ENCODE results near the gene CCNL2. TPM values are rescaled to one million over a fixed set of nuclear protein-coding genes. Genes with fewer than 3 reads are reported as not detected.

CCNL2 gene
- total and polyA plus RNA-seq, 2 of the 13 experiments (the other 11 are each of a cell fraction or from before 2014, with no cell fraction given), result 105 to 340 TPM

DNA sequence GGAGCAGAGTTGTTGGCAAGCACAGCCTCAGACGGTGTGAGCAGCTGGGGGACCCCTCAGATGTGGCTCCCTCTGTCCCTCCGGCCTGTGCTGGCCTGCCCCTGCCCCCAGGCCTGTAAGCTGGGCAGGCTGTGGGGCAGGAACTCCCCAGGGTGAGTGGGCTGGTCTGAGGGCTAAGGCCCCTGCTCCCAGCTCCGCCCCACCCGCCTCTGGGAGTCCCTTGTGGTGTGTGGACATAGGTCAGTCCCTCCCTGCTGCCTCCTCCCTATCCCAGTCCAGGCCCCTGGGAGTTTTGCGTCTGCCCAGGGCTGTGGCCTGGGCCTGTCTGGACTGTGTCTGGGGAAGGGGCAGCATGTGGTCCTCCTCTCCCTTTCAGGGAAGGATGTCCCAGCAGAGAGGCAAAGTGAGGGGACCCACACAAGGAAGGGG is 32.7 kb upstream of the CCNL2 start (continued):
- TF ChIP-seq ASH2L (IDR thresholded peaks at IDR 0.05; ENCODE audit: insufficient read length, low read depth, low read length), result no peak
- TF ChIP-seq REPIN1 (CRISPR knock-in tag; IDR thresholded peaks at IDR 0.05; ENCODE audit: borderline replicate concordance, low read depth), result peak; percentile 42; the same call in 1 of the 2 replicates
- TF ChIP-seq MBNL3 (CRISPR knock-in tag; conservative IDR thresholded peaks at IDR 0.05), result no peak
- TF ChIP-seq ZNF484 (CRISPR knock-in tag; IDR thresholded peaks at IDR 0.05; ENCODE audit: borderline replicate concordance, low read depth), result no peak
- TF ChIP-seq KLF16 (CRISPR knock-in tag; IDR thresholded peaks at IDR 0.05), result peak in 1 of 2 experiments; percentile 83; a peak in 2 of 4 replicates
- TF ChIP-seq TAF15 (IDR thresholded peaks at IDR 0.05; ENCODE audit: low read depth, low read length, poor library complexity, severe bottlenecking), result peak; percentile 91
- TF ChIP-seq, protein P1, sequence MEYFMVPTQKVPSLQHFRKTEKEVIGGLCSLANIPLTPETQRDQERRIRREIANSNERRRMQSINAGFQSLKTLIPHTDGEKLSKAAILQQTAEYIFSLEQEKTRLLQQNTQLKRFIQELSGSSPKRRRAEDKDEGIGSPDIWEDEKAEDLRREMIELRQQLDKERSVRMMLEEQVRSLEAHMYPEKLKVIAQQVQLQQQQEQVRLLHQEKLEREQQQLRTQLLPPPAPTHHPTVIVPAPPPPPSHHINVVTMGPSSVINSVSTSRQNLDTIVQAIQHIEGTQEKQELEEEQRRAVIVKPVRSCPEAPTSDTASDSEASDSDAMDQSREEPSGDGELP (IDR thresholded peaks at IDR 0.05; ENCODE audit: borderline replicate concordance, low read depth), result peak; percentile 69; the same call in 1 of the 2 replicates
- 0 out of 2 replicates have a peak, but pooled peaks have one; percentile 43 for TF ChIP-seq RFXANK (CRISPR knock-in tag; IDR thresholded peaks at IDR 0.05)
- TF ChIP-seq IRF9 (CRISPR knock-in tag; IDR thresholded peaks at IDR 0.05; ENCODE audit: borderline replicate concordance), result peak; percentile 59; the same call in 1 of the 2 replicates
- peak; percentile 5 for TF ChIP-seq HNRNPK (IDR thresholded peaks at IDR 0.05; ENCODE audit: low read depth, low read length, poor library complexity, severe bottlenecking)
- no peak for TF ChIP-seq ZNF251 (CRISPR knock-in tag; IDR thresholded peaks at IDR 0.05)
- peak; percentile 53 for TF ChIP-seq GATAD2A (CRISPR knock-in tag; IDR thresholded peaks at IDR 0.05)
- TF ChIP-seq THAP11 (CRISPR knock-in tag; IDR thresholded peaks at IDR 0.05), result peak; percentile 73; the same call in 1 of the 2 replicates
- TF ChIP-seq TAF1 (CRISPR knock-in tag; IDR thresholded peaks at IDR 0.05), result peak; percentile 90
- peak; percentile 48; the same call in 1 of the 2 replicates for TF ChIP-seq SALL1 (CRISPR knock-in tag; IDR thresholded peaks at IDR 0.05)
- TF ChIP-seq, protein P2, sequence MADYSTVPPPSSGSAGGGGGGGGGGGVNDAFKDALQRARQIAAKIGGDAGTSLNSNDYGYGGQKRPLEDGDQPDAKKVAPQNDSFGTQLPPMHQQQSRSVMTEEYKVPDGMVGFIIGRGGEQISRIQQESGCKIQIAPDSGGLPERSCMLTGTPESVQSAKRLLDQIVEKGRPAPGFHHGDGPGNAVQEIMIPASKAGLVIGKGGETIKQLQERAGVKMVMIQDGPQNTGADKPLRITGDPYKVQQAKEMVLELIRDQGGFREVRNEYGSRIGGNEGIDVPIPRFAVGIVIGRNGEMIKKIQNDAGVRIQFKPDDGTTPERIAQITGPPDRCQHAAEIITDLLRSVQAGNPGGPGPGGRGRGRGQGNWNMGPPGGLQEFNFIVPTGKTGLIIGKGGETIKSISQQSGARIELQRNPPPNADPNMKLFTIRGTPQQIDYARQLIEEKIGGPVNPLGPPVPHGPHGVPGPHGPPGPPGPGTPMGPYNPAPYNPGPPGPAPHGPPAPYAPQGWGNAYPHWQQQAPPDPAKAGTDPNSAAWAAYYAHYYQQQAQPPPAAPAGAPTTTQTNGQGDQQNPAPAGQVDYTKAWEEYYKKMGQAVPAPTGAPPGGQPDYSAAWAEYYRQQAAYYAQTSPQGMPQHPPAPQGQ (CRISPR knock-in tag; IDR thresholded peaks at IDR 0.05; ENCODE audit: borderline replicate concordance), result 0 out of 2 replicates have a peak, but pooled peaks have one; percentile 67
- no peak for TF ChIP-seq THYN1 (CRISPR knock-in tag; IDR thresholded peaks at IDR 0.05; ENCODE audit: borderline replicate concordance, low read depth)
- TF ChIP-seq ISL2 (CRISPR knock-in tag; IDR thresholded peaks at IDR 0.05), result peak; percentile 62; the same call in 1 of the 2 replicates
- TF ChIP-seq ZNF138 (CRISPR knock-in tag; IDR thresholded peaks at IDR 0.05; ENCODE audit: low read depth), result no peak
- TF ChIP-seq, protein P3, sequence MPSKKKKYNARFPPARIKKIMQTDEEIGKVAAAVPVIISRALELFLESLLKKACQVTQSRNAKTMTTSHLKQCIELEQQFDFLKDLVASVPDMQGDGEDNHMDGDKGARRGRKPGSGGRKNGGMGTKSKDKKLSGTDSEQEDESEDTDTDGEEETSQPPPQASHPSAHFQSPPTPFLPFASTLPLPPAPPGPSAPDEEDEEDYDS (CRISPR knock-in tag; IDR thresholded peaks at IDR 0.05), result peak; percentile 93
- no peak for TF ChIP-seq ZFAT (CRISPR knock-in tag; conservative IDR thresholded peaks at IDR 0.05)
- TF ChIP-seq GATA4 (IDR thresholded peaks at IDR 0.05; ENCODE audit: borderline replicate concordance, low read depth), result no peak
- TF ChIP-seq ZC3H4 (CRISPR knock-in tag; IDR thresholded peaks at IDR 0.05; ENCODE audit: borderline replicate concordance), result peak; percentile 77; the same call in 1 of the 2 replicates
- TF ChIP-seq HCFC1 (IDR thresholded peaks at IDR 0.05; ENCODE audit: low read depth, low read length), result no peak
- TF ChIP-seq ZNF713 (CRISPR knock-in tag; IDR thresholded peaks at IDR 0.05), result 0 out of 2 replicates have a peak, but pooled peaks have one; percentile 9
- no peak for TF ChIP-seq SP1 (IDR thresholded peaks at IDR 0.05)
- TF ChIP-seq SP1 (CRISPR knock-in tag; IDR thresholded peaks at IDR 0.05), result peak; percentile 37; the same call in 1 of the 2 replicates
- no peak for TF ChIP-seq SETDB1 (CRISPR knock-in tag; IDR thresholded peaks at IDR 0.05; ENCODE audit: borderline replicate concordance)
- TF ChIP-seq PAF1 (CRISPR knock-in tag; IDR thresholded peaks at IDR 0.05), result peak; percentile 69; the same call in 1 of the 2 replicates
